ENCODE data around the gene MSH2. TPM values are rescaled to one million over a fixed set of nuclear protein-coding genes. Genes with fewer than 3 reads are reported as not detected.

The MSH2 gene
- polyA plus RNA-seq, 12 donors = 24.1 to 39.3 (median 32.9) TPM; not detected in 1

- DNase-seq = peak; percentile 43
These were observed 127.3 kb downstream of the MSH2 start for GRCh38 chr2:47530105-47530760.

GRCh38 chr2:47531378-47532042, 128.6 kb downstream of the MSH2 start:
- DNase-seq = no peak

Other genes with a start within 250 kb of the MSH2 start
- gene STPG4, start 247.8 kb upstream of the MSH2 start, polyA plus RNA-seq (ENCODE audit: insufficient read length in 12 of 12) = under 1 TPM in 4 of 12 donors, not detected in 8; 0.14 to 0.35 (median 0.24) TPM
- 100 to 1,000 TPM in 11 of 12 donors, not detected in 1; 315 to 633 (median 520) TPM for gene CALM2, start 226.6 kb upstream of the MSH2 start, polyA plus RNA-seq (ENCODE audit: insufficient read length in 12 of 12)
- 100 to 1,000 TPM in 1 of 12 donors, 10 to 100 TPM in 2, 1 to 10 TPM in 7, under 1 TPM in 1, not detected in 1; 0.92 to 238 (median 2.4) TPM for gene EPCAM, start 33.8 kb upstream of the MSH2 start, polyA plus RNA-seq (ENCODE audit: insufficient read length in 12 of 12)
- gene KCNK12, start 167.8 kb downstream of the MSH2 start, polyA plus RNA-seq (ENCODE audit: insufficient read length in 12 of 12) = under 1 TPM in 10 of 12 donors, not detected in 2; 0.06 to 0.42 (median 0.31) TPM